ENCODE measurements around the gene TMPRSS3. TPM values are rescaled to one million over a fixed set of nuclear protein-coding genes. Genes with fewer than 3 reads are reported as not detected.

TMPRSS3 gene
- total RNA-seq, 1 donor from 2014 or later = 14.4 TPM

GRCh38 chr21:42441963-42442362 lies 46.1 kb upstream of the TMPRSS3 start:
- H3K36me3 Mint-ChIP-seq (ENCODE audit: insufficient read depth) = no peaks in the 10 kb centered on the region
- H3K4me3 Mint-ChIP-seq (ENCODE audit: low read depth) = no peak overlapping the region
- no peak for DNase-seq (ENCODE audit: low spot score, unreplicated experiment)
- peaks cover 19% of the 10 kb centered on the region for H3K27me3 Mint-ChIP-seq
- H3K27ac Mint-ChIP-seq = no peak overlapping the region
- H3K4me1 Mint-ChIP-seq (ENCODE audit: low read depth) = no peaks in the 10 kb centered on the region
- no peak for TF ChIP-seq CTCF (IDR thresholded peaks at IDR 0.05; ENCODE audit: unreplicated experiment)
- no peaks in the 10 kb centered on the region for H3K9me3 Mint-ChIP-seq (ENCODE audit: low read depth)

- no peak for DNase-seq (ENCODE audit: low spot score, unreplicated experiment)
- no peaks in the 10 kb centered on the region for H3K36me3 Mint-ChIP-seq (ENCODE audit: insufficient read depth)
- no peaks in the 10 kb centered on the region for H3K9me3 Mint-ChIP-seq (ENCODE audit: low read depth)
- H3K27me3 Mint-ChIP-seq = peaks cover 20% of the 10 kb centered on the region
- H3K27ac Mint-ChIP-seq = no peak overlapping the region
- H3K4me1 Mint-ChIP-seq (ENCODE audit: low read depth) = no peaks in the 10 kb centered on the region
- H3K4me3 Mint-ChIP-seq (ENCODE audit: low read depth) = no peak overlapping the region
- no peak for TF ChIP-seq CTCF (IDR thresholded peaks at IDR 0.05; ENCODE audit: unreplicated experiment)
These were observed 44.4 kb upstream of the TMPRSS3 start for GRCh38 chr21:42440187-42440792.

DNA sequence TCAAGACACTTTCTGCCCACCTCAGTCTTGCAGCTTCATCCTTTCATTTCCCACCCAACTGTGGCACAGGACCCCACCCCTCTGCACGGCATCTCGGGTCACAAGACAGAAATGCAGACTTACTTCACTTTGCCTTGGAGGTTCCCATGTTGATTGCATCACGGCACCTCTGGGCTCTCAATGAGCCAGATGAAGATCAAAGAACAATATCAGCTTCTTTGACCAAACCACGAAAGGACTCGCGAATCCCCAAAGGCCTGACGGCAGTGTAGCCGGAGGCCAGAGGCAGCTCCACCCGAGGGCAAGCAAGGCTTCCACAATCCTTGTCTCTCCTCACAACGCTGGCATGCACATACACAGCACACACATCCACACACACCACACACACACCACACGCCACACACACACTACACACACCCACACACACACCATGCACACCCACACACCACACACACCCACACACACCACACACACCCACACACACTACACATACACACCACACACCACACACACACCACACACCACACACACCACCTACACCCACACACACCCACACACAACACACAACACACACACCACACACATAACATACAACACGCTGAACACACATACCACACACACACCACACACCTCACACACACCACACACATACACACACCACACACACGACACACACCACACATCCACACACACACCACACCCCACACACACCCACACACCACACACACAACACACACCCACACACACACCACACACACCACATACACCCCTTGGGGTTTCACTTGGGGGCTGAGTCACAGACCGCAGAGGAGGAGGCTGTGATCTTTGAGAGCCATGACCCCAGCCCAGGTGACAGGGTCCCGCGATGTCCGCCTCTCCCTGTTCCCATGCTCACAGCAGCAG lies 43.7 kb upstream of the TMPRSS3 start:
- H3K4me1 Mint-ChIP-seq (ENCODE audit: low read depth) = no peaks in the 10 kb centered on the region
- H3K36me3 Mint-ChIP-seq (ENCODE audit: insufficient read depth) = no peaks in the 10 kb centered on the region
- H3K27ac Mint-ChIP-seq = no peak overlapping the region
- no peaks in the 10 kb centered on the region for H3K9me3 Mint-ChIP-seq (ENCODE audit: low read depth)
- H3K4me3 Mint-ChIP-seq (ENCODE audit: low read depth) = no peak overlapping the region
- H3K27me3 Mint-ChIP-seq = peaks cover 28% of the 10 kb centered on the region
- DNase-seq (ENCODE audit: low spot score, unreplicated experiment) = no peak
- TF ChIP-seq CTCF (IDR thresholded peaks at IDR 0.05; ENCODE audit: unreplicated experiment) = no peak

- H3K9me3 Mint-ChIP-seq (ENCODE audit: low read depth) = no peaks in the 10 kb centered on the region
- peaks cover 35% of the 10 kb centered on the region for H3K27me3 Mint-ChIP-seq
- no peak for DNase-seq (ENCODE audit: low spot score, unreplicated experiment)
- no peaks in the 10 kb centered on the region for H3K36me3 Mint-ChIP-seq (ENCODE audit: insufficient read depth)
- H3K4me1 Mint-ChIP-seq (ENCODE audit: low read depth) = no peaks in the 10 kb centered on the region
- no peak for TF ChIP-seq CTCF (IDR thresholded peaks at IDR 0.05; ENCODE audit: unreplicated experiment)
- H3K4me3 Mint-ChIP-seq (ENCODE audit: low read depth) = no peak overlapping the region
- H3K27ac Mint-ChIP-seq = no peak overlapping the region
These were observed 42.7 kb upstream of the TMPRSS3 start for GRCh38 chr21:42438316-42439205.

- Mint-ChIP-seq H3K36me3 (ENCODE audit: insufficient read depth) (no peaks in the 10 kb centered on the region), H3K4me1 (ENCODE audit: low read depth) (no peaks in the 10 kb centered on the region), H3K9me3 (ENCODE audit: low read depth) (no peaks in the 10 kb centered on the region), H3K4me3 (ENCODE audit: low read depth) (no peak overlapping the region), H3K27ac (no peak overlapping the region), H3K27me3 (peaks cover 37% of the 10 kb centered on the region)
- no peak for TF ChIP-seq CTCF (IDR thresholded peaks at IDR 0.05; ENCODE audit: unreplicated experiment)
- peak; percentile 49 for DNase-seq (ENCODE audit: low spot score, unreplicated experiment)
These were observed 41.9 kb upstream of the TMPRSS3 start for GRCh38 chr21:42437786-42438185.
